Activated T-cell treated with anti-CD3 and anti-CD28 coated beads, Interleukin-2, amount 50 U/mL, for 24 hours (primary cell): ENCODE results near the gene OXLD1.

ENCODE experiments used
- DNase-seq: peaks from one replicate; pipeline ENCODE4 v3.0.0-alpha.2; 2020
- H3K27ac Mint-ChIP-seq: 2 replicates; pipeline ENCODE4 v1.8.0; 2020; ENCODE audit warnings: mild to moderate bottlenecking, mixed read lengths
- H3K27me3 Mint-ChIP-seq: 2 replicates; pipeline ENCODE4 v1.8.0; 2020; ENCODE audit warnings: mixed read lengths
- H3K36me3 Mint-ChIP-seq: 2 replicates; pipeline ENCODE4 v1.8.0; 2020; ENCODE audit warnings: low read depth, mixed read lengths
- H3K4me1 Mint-ChIP-seq: 2 replicates; pipeline ENCODE4 v1.8.0; 2020; ENCODE audit warnings: low read depth, mixed read lengths
- H3K4me3 Mint-ChIP-seq: 2 replicates; pipeline ENCODE4 v1.8.0; 2020; ENCODE audit warnings: mild to moderate bottlenecking, moderate library complexity, mixed read lengths
- H3K9me3 Mint-ChIP-seq: 2 replicates; pipeline ENCODE4 v1.8.0; 2020; ENCODE audit warnings: mixed read lengths

The OXLD1 gene

DNA sequence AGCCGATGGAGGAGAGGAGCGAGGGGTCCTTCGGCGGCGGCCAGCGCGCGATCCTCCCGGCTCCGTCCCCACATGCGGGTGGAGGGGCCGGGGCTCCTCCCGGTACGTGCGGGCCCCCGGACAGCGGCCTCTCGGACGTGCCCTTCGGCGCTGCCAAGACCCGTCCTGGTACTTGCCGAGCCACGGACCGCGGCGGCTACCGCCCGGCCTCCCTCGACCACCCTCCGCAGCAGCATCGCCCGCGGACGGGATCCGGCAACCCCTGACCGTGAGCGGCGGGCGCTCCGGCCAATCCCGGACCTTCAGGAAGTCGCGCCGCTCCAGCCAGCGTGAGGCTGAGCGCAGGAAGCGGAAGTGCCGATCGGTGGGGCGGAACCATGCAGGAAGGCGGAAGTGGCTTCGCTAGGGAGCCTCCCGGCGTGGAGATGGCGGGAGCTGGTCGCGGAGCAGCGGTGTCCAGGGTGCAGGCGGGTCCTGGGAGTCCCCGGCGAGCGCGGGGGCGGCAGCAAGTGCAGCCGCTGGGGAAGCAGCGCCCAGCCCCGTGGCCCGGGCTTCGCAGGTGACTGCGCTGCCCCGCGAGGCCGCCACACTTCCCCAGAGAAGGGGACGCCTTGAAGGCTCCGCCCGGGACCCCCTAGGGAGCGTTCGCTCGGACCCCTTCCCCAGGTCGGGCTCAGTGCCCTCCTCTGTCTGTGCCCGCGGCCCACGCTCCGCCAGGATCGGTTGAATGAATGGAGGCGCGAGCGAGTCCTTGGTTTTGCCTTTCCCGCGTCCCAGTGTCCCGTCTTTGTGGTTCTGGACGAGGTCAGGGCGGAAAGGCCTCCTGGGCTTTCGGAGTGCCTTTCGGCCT, at the start of gene OXLD1, which contains the start of gene CCDC137:
TSS of gene OXLD1 (minus strand) at position 264 of the 850 bp plus-strand sequence. CDS start at position 236, 28 bp downstream.
TSS of gene CCDC137 (plus strand) at position 396 of the 850 bp plus-strand sequence. CDS start at position 426, 30 bp downstream.
- no peaks in the 10 kb centered on the region for H3K9me3 Mint-ChIP-seq
- DNase-seq, result peak; percentile 95
- peak within 1 kb of the TSS; percentile 95 for H3K4me3 Mint-ChIP-seq
- peaks cover 60% of the 10 kb centered on the region for H3K4me1 Mint-ChIP-seq
- peak within 1 kb of the TSS; percentile 99 for H3K27ac Mint-ChIP-seq
- H3K27me3 Mint-ChIP-seq, result no peaks in the 10 kb centered on the region
- H3K36me3 Mint-ChIP-seq, result peaks cover 72% of the 10 kb centered on the region

DNA sequence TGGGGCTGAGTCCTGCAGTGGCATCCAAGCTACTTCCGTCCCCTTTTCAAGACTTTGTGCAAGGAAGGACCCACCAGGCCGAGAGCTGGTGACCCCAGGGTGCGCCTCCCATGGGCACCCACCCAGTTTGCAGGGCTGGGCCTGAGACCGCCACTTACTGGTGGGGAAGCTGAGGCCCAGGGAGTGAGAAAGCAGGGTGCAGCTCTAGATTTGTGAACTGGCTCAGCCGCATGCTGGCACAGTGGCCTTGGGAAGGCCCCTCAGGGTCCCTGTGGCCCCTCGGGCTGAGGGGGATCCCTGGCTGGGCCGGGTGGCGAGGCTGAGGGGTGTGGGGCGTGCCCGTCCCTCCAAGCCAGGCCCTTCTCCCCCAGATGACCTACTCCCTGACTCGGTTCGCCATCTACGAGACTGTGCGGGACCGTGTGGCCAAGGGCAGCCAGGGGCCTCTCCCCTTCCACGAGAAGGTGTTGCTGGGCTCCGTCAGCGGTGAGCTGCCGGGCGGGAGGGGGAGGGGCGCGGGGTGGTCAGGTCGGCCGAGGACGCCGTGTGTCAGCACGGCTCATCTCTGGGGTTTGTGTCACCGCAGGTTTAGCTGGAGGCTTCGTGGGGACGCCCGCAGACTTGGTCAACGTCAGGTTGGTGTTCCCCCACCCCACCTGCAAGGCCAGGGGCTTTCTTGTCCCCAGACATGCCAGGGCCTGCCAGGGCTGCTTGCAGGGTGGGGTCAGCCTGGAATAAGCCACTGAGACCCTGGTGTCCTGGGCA, 48.9 kb upstream of the OXLD1 start:
- DNase-seq, result no peak
- H3K27ac Mint-ChIP-seq, result no peak overlapping the region

DNA sequence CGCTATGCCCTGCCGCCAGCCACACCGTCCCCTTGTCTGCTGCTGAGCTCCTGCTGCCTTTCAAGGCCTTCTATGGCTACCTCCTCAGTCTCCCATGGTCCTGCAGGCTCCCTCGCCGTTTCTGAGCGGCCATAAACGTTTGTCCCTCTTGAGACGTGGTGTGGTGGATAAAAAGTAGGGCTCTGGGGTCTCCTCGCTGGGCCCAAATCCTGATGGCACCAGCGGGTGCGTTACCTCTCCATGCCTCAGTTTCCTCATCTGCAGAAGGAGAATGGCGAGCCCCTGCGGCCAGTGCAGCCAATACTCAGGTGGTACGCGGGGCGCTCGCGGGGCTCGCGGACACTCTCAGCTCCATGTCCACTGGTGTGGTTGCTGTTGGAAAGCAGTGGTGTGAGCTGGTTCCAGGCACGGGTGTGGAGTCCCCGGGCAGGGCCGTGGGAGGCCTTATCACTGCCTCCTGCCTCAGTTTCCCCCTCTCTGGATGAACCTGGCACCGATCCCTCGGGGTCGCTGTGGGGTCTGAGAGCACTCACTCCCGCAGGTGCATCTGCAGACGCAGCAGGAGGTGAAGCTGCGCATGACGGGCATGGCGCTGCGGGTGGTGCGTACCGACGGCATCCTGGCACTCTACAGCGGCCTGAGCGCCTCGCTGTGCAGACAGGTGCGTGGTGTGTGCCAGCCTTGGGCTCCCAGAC, 48.2 kb upstream of the OXLD1 start:
- no peaks in the 10 kb centered on the region for H3K9me3 Mint-ChIP-seq
- H3K27me3 Mint-ChIP-seq, result no peaks in the 10 kb centered on the region
- H3K27ac Mint-ChIP-seq, result no peak overlapping the region

More for the DNA sequence above, 48.9 kb upstream of the OXLD1 start:
- Mint-ChIP-seq H3K36me3 (peaks cover 39% of the 10 kb centered on the region), H3K27me3 (no peaks in the 10 kb centered on the region), H3K4me1 (peaks cover 28% of the 10 kb centered on the region), H3K9me3 (no peaks in the 10 kb centered on the region), H3K4me3 (no peak overlapping the region)

GRCh38 chr17:81713556-81714411, 47.4 kb upstream of the OXLD1 start:
- peaks cover 34% of the 10 kb centered on the region for H3K36me3 Mint-ChIP-seq
- no peaks in the 10 kb centered on the region for H3K9me3 Mint-ChIP-seq
- H3K27me3 Mint-ChIP-seq, result no peaks in the 10 kb centered on the region
- DNase-seq, result no peak
- peak overlapping the region; percentile 92 for H3K4me3 Mint-ChIP-seq
- peaks cover 34% of the 10 kb centered on the region for H3K4me1 Mint-ChIP-seq
- no peak overlapping the region for H3K27ac Mint-ChIP-seq

More for the DNA sequence above, 48.2 kb upstream of the OXLD1 start:
- peaks cover 38% of the 10 kb centered on the region for H3K36me3 Mint-ChIP-seq
- peaks cover 32% of the 10 kb centered on the region for H3K4me1 Mint-ChIP-seq
- peak overlapping the region; percentile 92 for H3K4me3 Mint-ChIP-seq
- DNase-seq, result no peak

DNA sequence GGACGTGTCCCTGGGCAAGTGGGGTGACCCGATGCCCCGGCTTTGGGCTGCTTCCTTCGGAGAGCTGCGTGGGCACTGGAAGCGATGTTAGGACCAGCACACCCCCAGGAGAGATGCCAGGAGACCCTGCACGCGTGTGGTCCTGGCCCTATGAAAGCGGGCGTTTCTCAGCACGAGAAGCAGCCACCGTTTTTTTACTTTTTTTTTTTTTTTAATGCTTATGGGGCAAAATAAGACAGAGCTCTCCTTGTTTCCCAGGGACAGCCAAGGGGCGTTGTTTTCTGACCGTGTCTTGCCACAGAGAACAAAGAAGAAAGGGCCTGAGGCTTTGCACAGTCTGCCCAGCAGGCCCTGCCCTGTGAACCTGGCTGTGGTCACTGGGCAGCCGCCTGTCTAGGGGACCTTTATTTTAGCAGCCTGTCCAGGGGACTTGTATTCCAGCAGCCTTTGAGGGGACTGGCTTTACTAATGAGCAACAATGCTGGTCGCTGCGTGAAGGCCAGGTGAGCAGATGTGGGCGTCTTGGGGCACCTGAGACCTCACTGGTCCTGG, 46.7 kb upstream of the OXLD1 start:
- Mint-ChIP-seq H3K4me1 (peaks cover 34% of the 10 kb centered on the region), H3K9me3 (no peaks in the 10 kb centered on the region), H3K4me3 (peak overlapping the region; percentile 92), H3K27me3 (no peaks in the 10 kb centered on the region), H3K27ac (peak overlapping the region; percentile 88), H3K36me3 (peaks cover 36% of the 10 kb centered on the region)
- no peak for DNase-seq

DNA sequence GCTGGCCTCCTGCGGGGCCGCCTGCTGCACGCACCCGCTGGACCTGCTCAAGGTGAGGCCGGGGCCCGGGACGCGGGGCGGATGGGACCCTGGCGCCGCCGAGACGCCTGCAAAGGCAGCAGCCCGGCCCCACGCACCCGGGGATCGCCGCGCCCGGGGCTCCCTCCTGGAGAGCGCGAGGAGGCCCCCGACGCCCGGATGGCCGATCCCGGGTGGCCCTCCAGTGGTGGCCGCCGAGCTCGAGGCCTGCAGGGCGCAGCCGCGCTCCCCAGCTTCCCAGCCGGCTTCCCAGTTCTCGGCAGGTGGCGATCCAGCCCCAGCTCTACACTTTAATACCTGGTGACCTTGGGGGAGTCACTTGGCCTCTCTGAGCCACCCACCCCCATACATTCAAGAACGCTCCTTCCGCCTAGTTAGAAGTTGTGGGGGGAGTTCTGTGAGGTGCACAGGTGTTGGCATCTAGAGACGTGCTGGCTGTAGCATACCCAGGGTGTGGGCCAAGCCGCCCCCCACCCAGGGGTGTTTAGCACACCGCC, 46.1 kb upstream of the OXLD1 start:
- DNase-seq, result no peak
- Mint-ChIP-seq H3K27ac (peak overlapping the region; percentile 88), H3K9me3 (no peaks in the 10 kb centered on the region), H3K36me3 (peaks cover 35% of the 10 kb centered on the region), H3K4me3 (peak overlapping the region; percentile 92), H3K27me3 (no peaks in the 10 kb centered on the region), H3K4me1 (peaks cover 34% of the 10 kb centered on the region)

DNA sequence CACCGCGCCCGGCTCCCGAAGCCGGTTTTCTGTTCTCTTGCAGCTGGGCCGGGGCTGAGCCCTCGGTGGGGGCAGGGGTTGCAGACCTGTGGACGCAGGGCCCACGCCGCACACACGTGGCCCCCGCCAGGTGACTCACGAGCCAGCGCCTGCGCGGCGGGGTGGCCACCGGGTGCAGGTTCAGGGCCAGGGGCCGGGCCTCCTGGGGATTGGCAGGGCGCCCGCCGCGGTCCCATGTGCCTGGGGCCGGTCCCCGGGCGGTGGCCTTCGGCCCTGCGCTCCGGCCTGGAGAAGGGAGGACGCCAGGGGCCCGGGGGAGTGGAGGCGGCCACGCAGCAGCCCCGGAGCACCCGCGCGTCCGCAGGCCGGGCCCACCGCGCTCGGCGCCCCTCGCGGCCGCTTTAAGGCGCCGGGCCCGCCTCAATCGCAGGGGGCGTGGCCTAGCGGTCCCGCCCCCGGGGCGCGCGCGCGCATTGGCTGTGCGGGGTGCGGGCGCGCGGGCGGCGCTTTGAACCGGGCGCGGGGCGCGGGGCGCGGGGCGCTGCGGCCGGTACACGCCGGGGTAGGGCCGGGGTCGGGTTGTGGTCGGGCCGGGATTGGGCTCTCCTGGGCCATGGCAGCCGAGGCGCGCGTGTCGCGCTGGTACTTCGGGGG, 45.5 kb upstream of the OXLD1 start, which contains the start of gene SLC25A10:
TSS of gene SLC25A10 (plus strand) at position 471 of the 654 bp plus-strand sequence. CDS start at position 614, 143 bp downstream.
- peaks cover 40% of the 10 kb centered on the region for H3K36me3 Mint-ChIP-seq
- H3K27ac Mint-ChIP-seq, result peak within 1 kb of the TSS; percentile 88
- peaks cover 34% of the 10 kb centered on the region for H3K4me1 Mint-ChIP-seq
- no peaks in the 10 kb centered on the region for H3K27me3 Mint-ChIP-seq
- DNase-seq, result peak; percentile 93
- H3K9me3 Mint-ChIP-seq, result no peaks in the 10 kb centered on the region
- peak within 1 kb of the TSS; percentile 92 for H3K4me3 Mint-ChIP-seq

DNA sequence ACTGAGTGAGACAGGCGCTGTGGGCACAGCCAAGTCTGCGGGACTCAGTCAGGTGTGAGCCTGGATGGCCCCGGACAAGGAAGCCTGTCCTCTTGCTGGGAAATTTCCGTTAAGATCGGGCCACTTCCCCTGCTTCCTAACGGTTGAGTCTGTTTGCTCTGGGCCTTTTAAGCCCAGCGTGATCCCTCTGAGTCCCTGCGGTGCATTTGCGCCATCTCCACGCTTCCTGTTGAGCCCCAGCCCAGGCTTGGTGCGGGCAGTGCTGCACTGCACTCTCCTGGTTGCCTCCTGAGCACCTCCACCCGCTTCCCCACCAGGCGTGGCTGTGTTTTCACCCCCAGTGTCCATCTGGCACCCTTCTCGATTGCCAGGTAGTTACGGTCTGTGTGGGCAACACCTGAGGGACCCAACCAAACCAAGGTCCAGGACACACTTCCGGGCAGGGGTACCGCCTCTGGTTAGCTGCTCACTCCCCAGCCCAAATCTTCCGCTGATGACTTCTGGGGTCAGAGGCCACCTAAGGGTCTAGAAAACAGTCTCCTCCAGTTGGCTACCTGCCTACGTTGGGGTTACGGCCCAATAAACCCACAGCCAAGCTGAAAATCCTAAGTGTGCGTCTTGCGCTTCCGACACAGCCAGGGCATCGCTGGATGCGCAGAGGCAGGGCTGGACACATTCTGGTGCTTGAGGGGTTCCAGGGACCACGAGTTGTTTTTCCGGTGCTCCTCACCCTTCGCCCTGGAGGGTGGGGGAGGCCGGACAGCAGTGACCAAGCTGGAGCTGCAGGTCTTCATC, 44.3 kb upstream of the OXLD1 start:
- Mint-ChIP-seq H3K27me3 (no peaks in the 10 kb centered on the region), H3K36me3 (peaks cover 49% of the 10 kb centered on the region), H3K27ac (peak overlapping the region; percentile 82), H3K9me3 (no peaks in the 10 kb centered on the region), H3K4me3 (peak overlapping the region; percentile 70), H3K4me1 (peaks cover 37% of the 10 kb centered on the region)
- peak; percentile 65 for DNase-seq

- H3K9me3 Mint-ChIP-seq, result no peaks in the 10 kb centered on the region
- H3K27ac Mint-ChIP-seq, result peak overlapping the region; percentile 41
- no peaks in the 10 kb centered on the region for H3K27me3 Mint-ChIP-seq
- peaks cover 44% of the 10 kb centered on the region for H3K4me1 Mint-ChIP-seq
- peaks cover 58% of the 10 kb centered on the region for H3K36me3 Mint-ChIP-seq
- no peak for DNase-seq
- H3K4me3 Mint-ChIP-seq, result no peak overlapping the region
Measured at GRCh38 chr17:81708739-81709185, 42.4 kb upstream of the OXLD1 start.

GRCh38 chr17:81707725-81708646, 41.6 kb upstream of the OXLD1 start:
- Mint-ChIP-seq H3K9me3 (no peaks in the 10 kb centered on the region), H3K36me3 (peaks cover 59% of the 10 kb centered on the region), H3K27ac (no peak overlapping the region), H3K4me3 (no peak overlapping the region), H3K4me1 (peaks cover 39% of the 10 kb centered on the region), H3K27me3 (no peaks in the 10 kb centered on the region)
- no peak for DNase-seq
